ENCODE measurements around the gene LINC00305. TPM values are rescaled to one million over a fixed set of nuclear protein-coding genes. Genes with fewer than 3 reads are reported as not detected.

The LINC00305 gene
- total RNA-seq, 1 experiment from 2014 or later = not detected

DNA sequence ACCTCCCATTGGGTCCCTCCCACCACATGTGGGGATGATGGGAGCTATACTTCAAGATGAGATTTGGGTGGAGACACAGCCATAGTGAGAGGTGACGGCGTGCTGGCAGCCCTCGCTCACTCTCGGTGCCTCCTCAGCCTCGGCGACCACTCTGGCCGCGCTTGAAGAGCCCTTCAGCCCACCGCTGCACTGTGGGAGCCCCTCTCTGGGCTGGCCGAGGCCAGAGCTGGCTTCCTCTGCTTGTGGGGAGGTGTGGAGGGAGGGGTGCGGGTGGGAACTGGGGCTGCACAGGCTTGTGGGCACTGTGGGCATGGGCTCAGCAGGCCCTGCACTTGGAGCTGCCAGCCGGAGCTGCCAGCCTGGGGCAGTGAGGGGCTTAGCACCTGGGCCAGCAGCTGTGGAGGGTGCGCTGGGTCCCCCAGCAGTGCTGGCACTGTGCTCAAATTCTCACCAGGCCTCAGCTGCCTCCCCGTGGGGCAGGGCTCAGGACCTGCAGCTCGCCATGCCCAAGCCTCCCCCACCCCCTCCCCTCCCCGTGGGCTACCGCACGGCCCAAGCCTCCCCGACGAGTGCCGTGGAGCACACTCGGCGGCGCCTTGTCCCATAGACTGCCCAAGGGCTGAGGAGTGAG, 106.0 kb downstream of the LINC00305 start:
- ChIA-PET CTCF (no interaction called here), POLR2A (no interaction called here)
- no peak overlapping the region for H3K4me3 Mint-ChIP-seq (ENCODE audit: unreplicated experiment)
- Histone ChIP-seq H3K27me3 (replicated peaks; ENCODE audit: control insufficient read depth, insufficient read depth, low read length) (no peaks in the 10 kb centered on the region), H3K9me3 (no peaks in the 10 kb centered on the region), H3K4me3 (ENCODE audit: low read depth, low read length) (no peak overlapping the region), H3K4me1 (no peaks in the 10 kb centered on the region), H3K36me3 (ENCODE audit: control insufficient read depth, insufficient read depth, low read length) (no peaks in the 10 kb centered on the region)
- TF ChIP-seq, protein P1, sequence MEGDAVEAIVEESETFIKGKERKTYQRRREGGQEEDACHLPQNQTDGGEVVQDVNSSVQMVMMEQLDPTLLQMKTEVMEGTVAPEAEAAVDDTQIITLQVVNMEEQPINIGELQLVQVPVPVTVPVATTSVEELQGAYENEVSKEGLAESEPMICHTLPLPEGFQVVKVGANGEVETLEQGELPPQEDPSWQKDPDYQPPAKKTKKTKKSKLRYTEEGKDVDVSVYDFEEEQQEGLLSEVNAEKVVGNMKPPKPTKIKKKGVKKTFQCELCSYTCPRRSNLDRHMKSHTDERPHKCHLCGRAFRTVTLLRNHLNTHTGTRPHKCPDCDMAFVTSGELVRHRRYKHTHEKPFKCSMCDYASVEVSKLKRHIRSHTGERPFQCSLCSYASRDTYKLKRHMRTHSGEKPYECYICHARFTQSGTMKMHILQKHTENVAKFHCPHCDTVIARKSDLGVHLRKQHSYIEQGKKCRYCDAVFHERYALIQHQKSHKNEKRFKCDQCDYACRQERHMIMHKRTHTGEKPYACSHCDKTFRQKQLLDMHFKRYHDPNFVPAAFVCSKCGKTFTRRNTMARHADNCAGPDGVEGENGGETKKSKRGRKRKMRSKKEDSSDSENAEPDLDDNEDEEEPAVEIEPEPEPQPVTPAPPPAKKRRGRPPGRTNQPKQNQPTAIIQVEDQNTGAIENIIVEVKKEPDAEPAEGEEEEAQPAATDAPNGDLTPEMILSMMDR (IDR thresholded peaks at IDR 0.05; ENCODE audit: insufficient read depth in 1 of 2, low read depth in 1 of 2, low read length in 1 of 2, severe bottlenecking in 1 of 2, unreplicated experiment in 1 of 2) = no peak
- H3K9me3 Mint-ChIP-seq (ENCODE audit: unreplicated experiment) = no peaks in the 10 kb centered on the region
- no peaks in the 10 kb centered on the region for H3K27me3 Mint-ChIP-seq (ENCODE audit: insufficient read depth, unreplicated experiment)
- H3K4me1 Mint-ChIP-seq (ENCODE audit: low read depth, unreplicated experiment) = no peaks in the 10 kb centered on the region
- intact Hi-C loops (cut with micrococcal nuclease; ENCODE audit: unreplicated experiment) = no loop called here
- no peak for DNase-seq
- no TSS peak for BruUV-seq (replicated peaks)
- H3K27ac Mint-ChIP-seq (ENCODE audit: unreplicated experiment) = no peak overlapping the region
- H3K36me3 Mint-ChIP-seq (ENCODE audit: insufficient read depth, unreplicated experiment) = no peaks in the 10 kb centered on the region

DNA sequence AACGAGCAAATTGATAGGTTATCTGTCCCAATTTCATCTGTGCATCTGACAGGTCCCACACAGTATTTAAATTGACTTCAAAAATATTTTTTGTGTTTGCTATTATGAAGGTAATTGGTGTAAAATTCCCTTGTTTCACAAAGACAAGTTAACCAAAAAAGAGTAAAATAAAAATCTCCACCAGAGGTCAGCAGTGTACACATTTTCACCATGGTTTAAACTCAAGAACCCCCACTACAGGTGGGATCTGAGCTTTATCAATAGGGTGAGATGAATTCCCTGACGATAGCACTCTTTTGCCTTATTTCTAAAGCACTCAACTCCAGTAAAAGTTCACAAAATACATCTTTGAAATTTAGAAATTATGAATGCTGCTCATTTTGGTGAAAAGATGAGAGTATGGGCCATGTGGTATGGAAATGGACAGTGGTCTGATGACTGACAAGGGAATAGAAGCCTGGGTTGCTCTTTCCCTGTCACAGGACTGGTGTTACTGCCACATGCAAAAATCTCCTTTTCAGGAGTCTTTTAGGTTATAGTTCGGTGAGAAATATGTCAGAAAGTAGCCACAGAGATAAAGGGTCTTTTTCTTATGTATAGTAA, 111.0 kb downstream of the LINC00305 start:
- no peaks in the 10 kb centered on the region for H3K4me1 ChIP-seq
- no peak overlapping the region for H3K27ac Mint-ChIP-seq (ENCODE audit: unreplicated experiment)
- POLR2A ChIA-PET = no interaction called here
- DNase-seq = peak in 1 of 2 experiments; percentile 17
- no peaks in the 10 kb centered on the region for H3K27me3 ChIP-seq (replicated peaks; ENCODE audit: control insufficient read depth, insufficient read depth, low read length)
- H3K36me3 Mint-ChIP-seq (ENCODE audit: insufficient read depth, unreplicated experiment) = no peaks in the 10 kb centered on the region
- no TSS peak for BruUV-seq (replicated peaks)
- H3K27me3 Mint-ChIP-seq (ENCODE audit: insufficient read depth, unreplicated experiment) = no peaks in the 10 kb centered on the region
- intact Hi-C loops (cut with micrococcal nuclease; ENCODE audit: unreplicated experiment) = loop anchor here (5.0 kb wide), 1 partner anchor 1399 kb away; no protein-coding TSS in a partner anchor
- CTCF ChIA-PET = interaction anchor here (0.5 to 0.6 kb wide), 2 partner anchors 51 to 1052 kb away, joined by 3 read pairs; no protein-coding TSS in a partner anchor
- H3K4me1 Mint-ChIP-seq (ENCODE audit: low read depth, unreplicated experiment) = no peaks in the 10 kb centered on the region
- no peak overlapping the region for H3K4me3 ChIP-seq (ENCODE audit: low read depth, low read length)
- no peaks in the 10 kb centered on the region for H3K36me3 ChIP-seq (ENCODE audit: control insufficient read depth, insufficient read depth, low read length)
- no peaks in the 10 kb centered on the region for H3K9me3 Mint-ChIP-seq (ENCODE audit: unreplicated experiment)
- H3K4me3 Mint-ChIP-seq (ENCODE audit: unreplicated experiment) = no peak overlapping the region
- H3K9me3 ChIP-seq = no peaks in the 10 kb centered on the region
- TF ChIP-seq, protein P1 (IDR thresholded peaks at IDR 0.05; ENCODE audit: insufficient read depth in 1 of 2, low read depth in 1 of 2, low read length in 1 of 2, severe bottlenecking in 1 of 2, unreplicated experiment in 1 of 2) = peak; percentile 30 to 32

DNA sequence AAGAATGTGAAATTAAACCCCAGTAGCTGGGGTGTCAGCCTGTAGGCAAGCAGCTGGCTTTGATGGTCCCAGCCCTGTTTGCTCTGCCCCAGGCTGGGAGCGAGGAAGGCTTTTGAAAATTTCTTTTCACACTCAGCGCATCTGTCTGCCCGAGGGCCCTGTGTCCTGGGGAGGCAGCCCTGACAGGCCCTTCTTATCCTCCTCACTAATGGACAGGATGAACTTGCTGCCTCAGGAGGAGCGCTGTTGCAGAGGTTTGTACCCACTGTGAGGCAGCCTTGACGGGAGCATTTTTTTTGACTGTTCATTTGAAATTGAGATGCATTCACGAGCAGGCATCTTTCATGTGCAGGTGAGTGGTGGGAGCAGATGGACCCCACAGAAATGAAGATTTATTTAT, 116.6 kb downstream of the LINC00305 start:
- Histone ChIP-seq H3K27me3 (replicated peaks; ENCODE audit: control insufficient read depth, insufficient read depth, low read length) (no peaks in the 10 kb centered on the region), H3K36me3 (ENCODE audit: control insufficient read depth, insufficient read depth, low read length) (no peaks in the 10 kb centered on the region), H3K9me3 (no peaks in the 10 kb centered on the region), H3K4me1 (no peaks in the 10 kb centered on the region), H3K4me3 (ENCODE audit: low read depth, low read length) (no peak overlapping the region)
- intact Hi-C loops (cut with micrococcal nuclease; ENCODE audit: unreplicated experiment) = no loop called here
- Mint-ChIP-seq H3K27me3 (ENCODE audit: insufficient read depth, unreplicated experiment) (no peaks in the 10 kb centered on the region), H3K9me3 (ENCODE audit: unreplicated experiment) (no peaks in the 10 kb centered on the region), H3K4me1 (ENCODE audit: low read depth, unreplicated experiment) (no peaks in the 10 kb centered on the region), H3K27ac (ENCODE audit: unreplicated experiment) (no peak overlapping the region), H3K36me3 (ENCODE audit: insufficient read depth, unreplicated experiment) (no peaks in the 10 kb centered on the region), H3K4me3 (ENCODE audit: unreplicated experiment) (no peak overlapping the region)
- ChIA-PET CTCF (no interaction called here), POLR2A (no interaction called here)
- no peak for DNase-seq
- no TSS peak for BruUV-seq (replicated peaks)
- TF ChIP-seq, protein P1 (IDR thresholded peaks at IDR 0.05; ENCODE audit: insufficient read depth in 1 of 2, low read depth in 1 of 2, low read length in 1 of 2, severe bottlenecking in 1 of 2, unreplicated experiment in 1 of 2) = no peak

All from Caco-2 (cell line).